PC-9 (cell line): ENCODE measurements around the gene SLC35G6. TPM values are rescaled to one million over a fixed set of nuclear protein-coding genes. Genes with fewer than 3 reads are reported as not detected.

Experiments used
- BruUV-seq: library from RNA; stranded (reverse); fragments of 400-500 nt; replicated peaks from 2 replicates; lab custom pipeline; 2021; lab: Mats Ljungman, UMichigan
- CTCF ChIA-PET: fragments of 300-600 bp; sonication (Branson Sonifier 250); formaldehyde crosslinking; loops from one replicate; lab custom pipeline; 2022; ENCODE audit warnings: antibody characterized with exemption; lab: Charles Lee
- POLR2A ChIA-PET: fragments of 300-600 bp; sonication (Branson Sonifier 250); formaldehyde crosslinking; loops from one replicate; lab custom pipeline; 2022; ENCODE audit warnings: antibody characterized with exemption; ENCODE audit not compliant: unreplicated experiment; lab: Charles Lee
- DNase-seq, 2 experiments: peaks; one replicate each; pipeline versions ENCODE4 v3.0.0 to v3.0.0-alpha.2; 2015 to 2022; ENCODE audit warnings: mixed read lengths in 1 of 2
- H2AFZ ChIP-seq: fragments of 200-600 bp; sonication (generic); 2 replicates; pipeline ENCODE4 v1.8.1; 2017; ENCODE audit warnings: antibody characterized with exemption
- H3F3A ChIP-seq: fragments of 200-600 bp; sonication (generic); 2 replicates; pipeline ENCODE4 v1.8.1; 2017; ENCODE audit warnings: antibody characterized with exemption, mild to moderate bottlenecking, low read depth; ENCODE audit not compliant: insufficient read depth
- H3K27ac ChIP-seq: fragments of 200-600 bp; sonication (generic); 2 replicates; pipeline ENCODE4 v1.6.1; 2016; ENCODE audit warnings: mixed run types
- H3K27me3 ChIP-seq: fragments of 200-600 bp; sonication (generic); 2 replicates; pipeline ENCODE4 v1.6.1; 2016; ENCODE audit warnings: low read depth, mixed run types; ENCODE audit not compliant: insufficient read depth
- H3K36me3 ChIP-seq: fragments of 200-600 bp; sonication (generic); 2 replicates; pipeline ENCODE4 v1.6.1; 2016; ENCODE audit warnings: low read depth, mixed run types
- H3K4me1 ChIP-seq: fragments of 200-600 bp; sonication (generic); replicated peaks from 2 replicates; pipeline ENCODE4 v1.6.1; 2016; ENCODE audit warnings: mixed run types; ENCODE audit not compliant: insufficient read depth
- H3K4me2 ChIP-seq: fragments of 200-600 bp; sonication (generic); 2 replicates; pipeline ENCODE4 v1.6.1; 2017; ENCODE audit warnings: mixed run types
- H3K4me3 ChIP-seq: fragments of 200-600 bp; sonication (generic); 2 replicates; pipeline ENCODE4 v1.6.1; 2016; ENCODE audit warnings: mixed run types
- H3K79me2 ChIP-seq: fragments of 200-600 bp; sonication (generic); 2 replicates; pipeline ENCODE4 v1.6.1; 2017; ENCODE audit warnings: low read depth, mixed run types
- H3K9me2 ChIP-seq: fragments of 200-600 bp; sonication (generic); 2 replicates; pipeline ENCODE4 v1.8.1; 2017; ENCODE audit warnings: mild to moderate bottlenecking; ENCODE audit not compliant: insufficient read depth
- H3K9me3 ChIP-seq: fragments of 200-600 bp; sonication (generic); 2 replicates; pipeline ENCODE4 v1.8.1; 2016; ENCODE audit warnings: low read depth; ENCODE audit not compliant: insufficient read depth
- H4K20me1 ChIP-seq: fragments of 200-600 bp; sonication (generic); 2 replicates; pipeline ENCODE4 v1.8.1; 2017; ENCODE audit not compliant: insufficient read depth
- EZH2 ChIP-seq: fragments of 200-600 bp; sonication (generic); IDR thresholded peaks from 2 replicates; pipeline ENCODE4 v1.8.0; 2017; ENCODE audit warnings: antibody characterized with exemption, low read depth
- intact Hi-C: fragments of 100-400 bp; cut with micrococcal nuclease; formaldehyde crosslinking; loops from one replicate; pipeline ENCODE4 v1.10.0; 2022; ENCODE audit not compliant: unreplicated experiment
- total RNA-seq: library from RNA; stranded (reverse); gene quantifications from 2 replicates; pipeline ENCODE4 v1.2.3, GENCODE V29; 2021
- TF ChIP-seq, protein P1 (sequence below): fragments of 200-600 bp; sonication (generic); conservative IDR thresholded peaks from 2 replicates; pipeline ENCODE4 v1.6.1; 2017; ENCODE audit warnings: mixed run types, antibody characterized with exemption, mild to moderate bottlenecking, moderate library complexity

The SLC35G6 gene
- total RNA-seq, 1 experiment from 2014 or later, result not detected

DNA sequence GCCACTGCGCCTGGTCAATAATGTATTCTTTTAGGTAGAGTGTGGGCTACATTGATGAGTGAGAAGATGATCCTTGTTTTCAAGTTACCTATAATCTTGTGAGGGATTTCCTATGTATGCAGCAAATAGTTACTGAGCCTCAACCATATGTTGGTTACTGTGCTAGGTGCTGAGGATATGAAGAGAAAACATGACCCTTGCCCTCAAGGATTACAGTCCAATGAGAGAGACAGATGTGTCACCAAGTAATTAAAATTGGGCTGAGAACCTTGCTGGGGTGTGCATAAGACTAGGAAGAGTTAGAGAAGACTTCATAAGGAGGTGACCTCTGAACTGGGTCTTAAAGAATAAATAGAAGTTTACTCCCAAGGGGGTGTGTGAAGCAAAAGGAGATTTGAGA lies 10.3 kb downstream of the SLC35G6 start:
- no peak overlapping the region for H3K27ac ChIP-seq
- H3K4me2 ChIP-seq, result no peak overlapping the region
- H3K27me3 ChIP-seq, result no peaks in the 10 kb centered on the region
- BruUV-seq, result no TSS peak
- H3K9me2 ChIP-seq, result no peaks in the 10 kb centered on the region
- no peak overlapping the region for H2AFZ ChIP-seq
- CTCF ChIA-PET, result no interaction called here
- H3K9me3 ChIP-seq, result no peaks in the 10 kb centered on the region
- H4K20me1 ChIP-seq, result peaks cover 41% of the 10 kb centered on the region
- TF ChIP-seq, protein P1, sequence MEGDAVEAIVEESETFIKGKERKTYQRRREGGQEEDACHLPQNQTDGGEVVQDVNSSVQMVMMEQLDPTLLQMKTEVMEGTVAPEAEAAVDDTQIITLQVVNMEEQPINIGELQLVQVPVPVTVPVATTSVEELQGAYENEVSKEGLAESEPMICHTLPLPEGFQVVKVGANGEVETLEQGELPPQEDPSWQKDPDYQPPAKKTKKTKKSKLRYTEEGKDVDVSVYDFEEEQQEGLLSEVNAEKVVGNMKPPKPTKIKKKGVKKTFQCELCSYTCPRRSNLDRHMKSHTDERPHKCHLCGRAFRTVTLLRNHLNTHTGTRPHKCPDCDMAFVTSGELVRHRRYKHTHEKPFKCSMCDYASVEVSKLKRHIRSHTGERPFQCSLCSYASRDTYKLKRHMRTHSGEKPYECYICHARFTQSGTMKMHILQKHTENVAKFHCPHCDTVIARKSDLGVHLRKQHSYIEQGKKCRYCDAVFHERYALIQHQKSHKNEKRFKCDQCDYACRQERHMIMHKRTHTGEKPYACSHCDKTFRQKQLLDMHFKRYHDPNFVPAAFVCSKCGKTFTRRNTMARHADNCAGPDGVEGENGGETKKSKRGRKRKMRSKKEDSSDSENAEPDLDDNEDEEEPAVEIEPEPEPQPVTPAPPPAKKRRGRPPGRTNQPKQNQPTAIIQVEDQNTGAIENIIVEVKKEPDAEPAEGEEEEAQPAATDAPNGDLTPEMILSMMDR, result no peak
- TF ChIP-seq EZH2, result no peak
- 0 out of 2 replicates have a peak, but pooled peaks cover 6% of the 10 kb centered on the region for H3K36me3 ChIP-seq
- H3F3A ChIP-seq, result no peaks in the 10 kb centered on the region
- peaks cover 76% of the 10 kb centered on the region for H3K79me2 ChIP-seq
- H3K4me3 ChIP-seq, result no peak overlapping the region
- peaks cover 4% of the 10 kb centered on the region for H3K4me1 ChIP-seq
- intact Hi-C loops, result no loop called here
- no peak for DNase-seq
- POLR2A ChIA-PET, result no interaction called here

DNA sequence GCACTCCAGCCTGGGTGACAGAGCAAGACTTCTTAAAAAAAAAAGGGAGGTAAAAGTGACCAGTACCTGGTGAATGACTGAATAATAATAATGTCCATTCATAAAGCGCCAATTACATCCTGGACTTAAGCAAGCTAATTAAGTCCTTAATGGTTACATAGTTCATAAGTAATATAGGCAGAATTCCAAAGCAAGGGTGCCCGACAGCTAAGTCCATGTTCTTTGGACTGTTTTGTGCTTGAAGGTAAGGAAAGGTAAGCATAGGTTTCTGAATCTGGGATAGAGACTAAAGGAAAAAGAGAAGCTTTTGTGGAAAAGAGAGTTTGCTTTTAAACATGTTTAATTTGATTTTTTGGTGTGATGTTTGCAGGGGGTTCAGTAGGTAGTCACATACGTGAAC lies 12.7 kb downstream of the SLC35G6 start:
- no TSS peak for BruUV-seq
- Histone ChIP-seq H3K4me3 (no peak overlapping the region), H3K27ac (no peak overlapping the region), H3K4me1 (no peaks in the 10 kb centered on the region), H3K9me2 (no peaks in the 10 kb centered on the region), H3F3A (no peaks in the 10 kb centered on the region), H3K9me3 (no peaks in the 10 kb centered on the region), H3K79me2 (peaks cover 57% of the 10 kb centered on the region), H4K20me1 (peaks cover 37% of the 10 kb centered on the region), H3K27me3 (no peaks in the 10 kb centered on the region), H3K4me2 (no peak overlapping the region), H3K36me3 (0 out of 2 replicates have a peak, but pooled peaks cover 6% of the 10 kb centered on the region), H2AFZ (no peak overlapping the region)
- intact Hi-C loops, result no loop called here
- DNase-seq, result no peak
- ChIA-PET CTCF (interaction anchor here (0.6 kb wide), 1 partner anchor 518 kb away, joined by 14 read pairs; no protein-coding TSS in a partner anchor), POLR2A (no interaction called here)
- no peak for TF ChIP-seq EZH2
- TF ChIP-seq, protein P1, result no peak

DNA sequence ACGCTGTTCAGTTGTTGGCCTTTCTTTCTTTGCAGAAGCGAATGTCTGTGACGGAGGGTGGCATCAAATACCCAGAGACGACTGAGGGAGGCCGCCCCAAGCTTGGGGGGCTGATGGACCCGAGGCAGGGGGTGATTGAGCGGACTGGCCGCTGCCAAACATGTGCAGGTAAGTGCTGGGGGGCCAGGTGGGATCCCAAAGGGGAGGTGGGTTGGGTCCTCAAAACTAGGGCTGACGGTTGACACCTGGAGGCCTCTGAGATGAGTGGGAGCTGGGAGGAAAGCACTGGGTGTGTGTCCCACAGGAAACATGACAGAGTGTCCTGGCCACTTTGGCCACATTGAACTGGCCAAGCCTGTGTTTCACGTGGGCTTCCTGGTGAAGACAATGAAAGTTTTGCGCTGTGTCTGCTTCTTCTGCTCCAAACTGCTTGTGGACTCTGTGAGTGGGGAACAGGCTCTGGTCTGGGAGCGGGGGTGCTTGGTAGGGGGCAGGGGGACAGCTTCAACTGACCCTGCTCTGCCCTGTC lies 14.7 kb downstream of the SLC35G6 start:
- H3K4me1 ChIP-seq, result no peaks in the 10 kb centered on the region
- intact Hi-C loops, result no loop called here
- no peaks in the 10 kb centered on the region for H3F3A ChIP-seq
- no peaks in the 10 kb centered on the region for H3K9me3 ChIP-seq
- POLR2A ChIA-PET, result no interaction called here
- peaks cover 37% of the 10 kb centered on the region for H3K79me2 ChIP-seq
- no peak for DNase-seq
- no peaks in the 10 kb centered on the region for H3K27me3 ChIP-seq
- no peaks in the 10 kb centered on the region for H3K9me2 ChIP-seq
- H3K4me3 ChIP-seq, result no peak overlapping the region
- no TSS peak for BruUV-seq
- H4K20me1 ChIP-seq, result peaks cover 21% of the 10 kb centered on the region
- H3K36me3 ChIP-seq, result 0 out of 2 replicates have a peak, but pooled peaks cover 2% of the 10 kb centered on the region
- CTCF ChIA-PET, result no interaction called here
- TF ChIP-seq, protein P1, result no peak
- no peak for TF ChIP-seq EZH2
- no peak overlapping the region for H2AFZ ChIP-seq
- H3K4me2 ChIP-seq, result no peak overlapping the region
- no peak overlapping the region for H3K27ac ChIP-seq
